Measurements from ENCODE around the gene PPM1M.

PPM1M gene

GRCh38 chr3:52231502-52232278, 13.9 kb upstream of the PPM1M start:
- DNase-seq = no peak

DNA sequence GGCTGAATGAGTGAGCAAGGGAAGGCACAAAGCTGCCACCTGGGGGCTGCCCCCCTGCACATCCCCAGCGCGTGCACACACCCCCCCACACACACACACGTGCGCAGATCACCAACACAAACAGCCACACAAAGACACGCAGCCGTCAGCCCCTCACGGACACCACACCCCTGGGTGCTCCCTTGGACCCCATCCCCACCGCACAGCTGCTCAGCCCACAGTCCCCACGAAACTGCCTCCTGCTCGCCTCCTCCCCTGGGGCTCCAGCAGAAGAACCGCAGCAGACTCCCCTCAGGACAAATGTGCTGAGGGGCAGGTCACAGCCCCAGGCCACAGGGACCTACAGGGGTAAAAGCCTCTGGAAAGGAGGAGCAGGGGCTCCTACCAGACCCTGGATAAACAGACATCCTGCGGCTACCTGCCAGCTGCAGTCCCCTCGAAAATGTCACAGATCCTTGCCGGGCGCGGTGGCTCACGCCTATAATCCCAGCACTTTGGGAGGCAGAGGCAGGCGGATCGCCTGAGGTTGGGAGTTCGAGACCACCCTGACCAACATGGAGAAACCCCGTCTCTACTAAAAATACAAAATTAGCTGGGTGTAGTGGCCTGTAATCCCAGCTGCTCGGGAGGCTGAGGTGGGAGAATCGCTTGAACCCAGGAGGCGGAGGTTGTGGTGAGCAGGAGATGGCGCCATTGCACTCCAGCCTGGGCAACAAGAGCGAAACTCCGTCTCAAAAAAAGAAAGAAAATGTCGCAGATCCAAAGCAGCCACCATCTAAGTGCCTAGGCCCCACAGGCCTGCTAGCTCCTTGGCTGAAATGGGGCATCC, 13.1 kb upstream of the PPM1M start:
- no peak for DNase-seq

GRCh38 chr3:52233108-52233591, 12.4 kb upstream of the PPM1M start:
- DNase-seq = no peak

- no peak for DNase-seq
Observed at GRCh38 chr3:52233968-52234367, 11.6 kb upstream of the PPM1M start.

GRCh38 chr3:52234516-52235447, 10.8 kb upstream of the PPM1M start:
- no peak for DNase-seq

- DNase-seq = no peak
Observed at GRCh38 chr3:52236424-52236886, 9.1 kb upstream of the PPM1M start.

DNA sequence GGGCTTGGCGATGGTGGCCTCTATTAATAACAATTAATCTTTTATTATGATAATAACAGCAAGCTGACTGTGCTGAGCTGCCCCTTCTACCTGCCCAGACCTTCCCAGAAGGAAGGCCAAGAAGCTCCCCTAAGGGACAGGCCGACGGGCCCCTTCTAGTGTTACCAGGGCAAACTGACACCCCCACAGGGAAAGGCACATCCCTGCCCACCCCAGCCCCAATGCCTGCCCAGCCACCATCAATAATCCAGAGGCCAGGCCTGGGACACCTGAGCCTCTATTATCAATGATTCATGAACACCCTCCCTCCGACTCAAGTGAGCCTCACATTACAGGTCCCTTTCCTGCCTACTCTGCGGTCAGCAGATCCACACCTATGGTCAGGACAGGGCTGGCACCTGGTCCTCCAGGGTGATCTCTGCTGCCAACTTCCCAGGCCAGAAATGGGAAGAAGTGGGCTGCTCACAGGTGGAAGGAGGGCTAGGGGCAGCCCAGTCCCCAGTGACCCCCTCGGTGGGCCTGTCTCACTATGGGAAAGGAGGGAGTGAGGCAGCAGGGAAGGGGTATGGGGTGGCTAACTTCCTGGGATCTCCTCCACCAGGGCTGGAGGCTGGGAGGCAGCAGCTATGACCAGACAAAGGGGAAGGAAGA, 8.4 kb upstream of the PPM1M start:
- no peak for DNase-seq

DNA sequence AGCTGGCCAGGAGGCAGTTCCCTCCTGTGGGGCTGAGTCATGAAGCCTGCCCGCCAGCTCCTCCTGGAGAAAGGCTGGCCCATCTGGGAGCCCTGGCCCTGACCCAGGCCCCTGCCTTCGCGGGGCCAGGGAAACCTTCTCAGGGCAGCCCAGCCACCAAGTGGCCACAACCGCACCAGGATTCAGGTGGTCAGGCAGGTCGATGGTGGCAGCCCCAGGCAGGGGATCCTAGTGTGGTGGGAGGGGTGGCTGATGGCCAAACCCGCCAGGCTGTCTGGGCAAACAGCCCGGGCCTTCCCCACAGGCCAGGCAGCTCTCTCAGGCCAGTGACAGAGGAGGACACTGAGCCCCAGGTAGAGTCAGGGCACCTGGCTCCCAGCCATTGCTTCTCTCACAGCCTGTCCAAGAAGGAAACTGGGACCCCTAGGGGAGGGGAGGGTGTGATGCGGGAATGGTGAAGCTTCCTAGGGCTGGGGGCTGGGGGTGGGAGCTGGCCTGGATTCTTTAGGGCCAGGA, 7.8 kb upstream of the PPM1M start:
- DNase-seq = no peak

DNA sequence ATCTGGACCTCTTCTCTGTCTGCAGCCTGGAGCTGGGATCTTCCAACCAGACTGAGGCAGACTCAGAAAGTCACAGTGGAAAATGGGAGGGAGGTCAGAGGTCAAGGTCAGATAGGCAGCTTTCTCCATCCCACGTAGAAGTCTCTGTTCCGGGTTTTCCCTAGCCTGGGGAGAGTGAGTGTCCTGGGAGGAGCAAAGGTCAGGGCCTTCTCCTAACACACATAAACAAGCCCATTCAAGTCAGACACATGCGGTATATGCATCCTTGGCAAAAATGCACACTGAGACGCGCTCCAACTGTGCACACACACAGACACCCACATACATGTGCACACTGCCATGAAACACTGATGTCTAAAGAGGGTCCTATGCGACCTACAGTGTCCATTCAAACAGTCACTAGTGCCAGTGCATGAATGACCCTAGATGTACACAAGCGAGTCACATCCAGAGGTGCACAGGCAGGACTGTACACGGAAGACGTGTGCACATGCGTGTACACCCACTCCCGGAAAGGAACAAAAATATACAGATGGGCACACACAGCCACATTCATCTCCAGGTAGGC, 7.3 kb upstream of the PPM1M start:
- DNase-seq = no peak

- DNase-seq = no peak
Observed at GRCh38 chr3:52238761-52239701, 6.5 kb upstream of the PPM1M start, which contains the start of gene TWF2. Gene TWF2 (minus strand): TSS chr3:52239158. CDS start chr3:52239016, 142 bp downstream.

DNA sequence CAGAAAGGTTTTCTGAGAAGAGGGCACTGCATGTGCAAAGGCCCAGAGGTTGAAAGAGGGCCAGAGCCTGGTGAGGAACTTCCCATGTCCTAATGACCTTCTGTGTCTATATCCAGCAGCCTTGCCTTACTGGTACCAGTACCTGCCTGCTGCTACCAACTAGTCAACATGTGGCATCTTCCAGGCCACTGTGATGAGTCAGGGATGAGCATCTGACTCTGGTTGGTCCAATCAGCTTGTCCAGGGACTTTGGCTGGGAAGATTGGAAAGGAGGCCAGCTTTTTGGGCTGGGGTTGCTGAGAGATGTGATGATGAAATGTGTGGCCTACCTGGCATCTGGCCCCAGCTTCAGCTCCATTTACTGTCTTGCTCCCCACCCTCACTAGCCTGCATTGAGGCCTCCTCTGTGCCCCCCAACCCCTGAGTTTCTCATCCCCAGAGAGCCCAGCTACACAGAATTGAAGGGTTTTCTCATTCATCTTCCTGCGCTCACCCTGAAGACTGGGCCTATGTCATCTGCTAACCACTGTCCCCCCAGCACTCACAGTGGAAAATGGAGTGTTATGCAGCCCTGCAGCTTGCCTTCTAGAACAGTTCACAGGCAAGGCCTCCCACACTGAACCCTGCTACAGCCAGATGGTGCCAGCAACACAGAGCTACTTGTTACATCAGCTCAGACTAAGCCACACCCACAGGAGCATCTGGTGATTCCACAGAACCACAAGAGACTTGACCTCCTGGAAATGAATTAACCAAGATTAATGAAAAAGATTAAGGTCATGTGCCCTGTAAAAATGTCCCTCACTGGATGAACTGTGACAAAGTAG, 5.3 kb upstream of the PPM1M start:
- DNase-seq = peak; percentile 70

DNA sequence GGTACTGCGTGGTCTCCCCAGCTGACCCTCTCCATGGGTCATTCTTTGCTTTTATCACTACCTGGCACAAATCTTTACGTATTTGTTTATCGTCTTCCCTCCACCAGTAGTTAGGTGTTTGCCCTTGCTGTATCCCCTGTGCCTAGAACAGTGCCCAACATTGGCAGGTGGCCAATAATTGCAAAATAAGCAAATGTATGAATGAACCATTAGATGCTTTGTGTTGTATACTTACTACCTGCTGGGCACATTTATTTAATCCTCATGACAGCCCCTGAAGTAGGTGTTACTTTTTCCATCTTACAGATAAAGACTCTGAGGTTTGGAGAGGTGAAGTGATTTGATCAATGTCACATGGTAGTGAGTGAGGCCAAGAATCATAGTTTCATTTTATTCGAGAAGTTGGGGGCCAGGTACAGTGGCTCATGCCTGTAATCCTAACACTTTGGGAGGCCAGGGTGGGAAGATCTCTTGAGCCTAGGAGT, 4.6 kb upstream of the PPM1M start:
- DNase-seq = no peak

- DNase-seq = no peak
Observed at GRCh38 chr3:52242039-52242438, 3.5 kb upstream of the PPM1M start.

DNA sequence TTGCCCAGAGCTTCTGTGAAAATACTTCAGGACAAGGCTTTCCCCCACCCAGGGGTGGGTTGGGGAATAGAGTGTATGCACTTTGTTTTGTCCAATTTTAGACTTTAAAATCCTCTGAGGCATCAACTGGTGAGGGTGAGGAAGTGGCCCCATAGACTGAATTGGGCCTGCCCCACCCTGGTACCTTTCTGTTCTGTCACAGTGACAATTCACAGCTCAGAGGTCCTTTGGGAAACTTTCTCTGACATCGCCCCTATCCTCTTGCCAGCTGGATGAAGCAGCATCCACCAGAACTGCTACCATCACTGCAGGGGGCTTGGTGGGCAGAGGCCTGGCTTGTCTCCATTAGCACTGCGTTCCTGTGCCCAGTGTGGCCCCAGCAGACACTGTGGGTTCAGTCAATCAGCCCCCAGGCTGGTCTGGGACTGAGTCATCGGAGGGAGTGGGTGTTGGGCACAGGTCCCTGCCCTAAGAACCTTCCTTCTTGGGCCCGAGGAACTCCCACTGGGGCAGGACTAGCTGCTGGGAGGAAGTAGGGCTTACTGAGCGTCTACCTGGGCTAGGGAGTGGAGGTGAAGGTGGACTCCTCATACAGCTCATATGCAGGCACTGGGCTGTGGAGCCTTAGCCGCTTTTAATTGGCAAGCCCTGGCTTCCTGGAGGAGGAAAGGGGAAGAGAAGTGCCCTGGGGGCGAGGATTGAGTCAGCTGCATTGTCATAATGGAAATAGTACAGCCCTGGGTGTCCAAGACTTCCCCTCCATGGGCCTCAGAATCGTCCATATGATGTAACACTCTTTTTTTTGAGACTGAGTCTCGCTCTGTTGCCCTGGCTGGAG, 1.5 kb upstream of the PPM1M start:
- DNase-seq = no peak

- DNase-seq = no peak
Observed at GRCh38 chr3:52246264-52246620, 683 bp downstream of the PPM1M start.

DNA sequence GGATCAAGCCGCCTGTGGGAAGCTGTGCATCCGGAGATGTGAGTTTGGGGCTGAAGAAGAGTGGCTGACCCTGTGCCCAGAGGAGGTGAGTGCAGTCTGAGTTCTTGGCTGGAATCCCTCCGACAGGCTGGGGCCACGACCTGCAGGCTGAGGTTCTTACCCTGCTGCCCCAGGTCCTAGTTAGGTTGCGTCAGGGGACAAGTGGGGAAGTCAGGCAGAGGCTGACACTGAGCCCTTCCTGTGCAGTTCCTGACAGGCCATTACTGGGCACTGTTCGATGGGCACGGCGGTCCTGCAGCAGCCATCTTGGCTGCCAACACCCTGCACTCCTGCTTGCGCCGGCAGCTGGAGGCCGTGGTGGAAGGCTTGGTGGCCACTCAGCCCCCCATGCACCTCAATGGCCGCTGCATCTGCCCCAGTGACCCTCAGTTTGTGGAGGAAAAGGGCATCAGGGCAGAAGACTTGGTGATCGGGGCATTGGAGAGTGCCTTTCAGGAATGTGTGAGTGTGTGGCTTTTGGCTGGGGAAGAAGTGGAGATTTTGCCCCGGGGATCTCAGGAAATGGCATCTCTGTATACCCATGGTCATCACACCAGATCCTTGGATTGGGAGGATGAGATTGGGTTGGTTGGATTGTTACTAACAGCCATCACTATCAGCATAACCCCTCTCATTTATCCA, 1.3 kb downstream of the PPM1M start:
- DNase-seq = no peak

DNA sequence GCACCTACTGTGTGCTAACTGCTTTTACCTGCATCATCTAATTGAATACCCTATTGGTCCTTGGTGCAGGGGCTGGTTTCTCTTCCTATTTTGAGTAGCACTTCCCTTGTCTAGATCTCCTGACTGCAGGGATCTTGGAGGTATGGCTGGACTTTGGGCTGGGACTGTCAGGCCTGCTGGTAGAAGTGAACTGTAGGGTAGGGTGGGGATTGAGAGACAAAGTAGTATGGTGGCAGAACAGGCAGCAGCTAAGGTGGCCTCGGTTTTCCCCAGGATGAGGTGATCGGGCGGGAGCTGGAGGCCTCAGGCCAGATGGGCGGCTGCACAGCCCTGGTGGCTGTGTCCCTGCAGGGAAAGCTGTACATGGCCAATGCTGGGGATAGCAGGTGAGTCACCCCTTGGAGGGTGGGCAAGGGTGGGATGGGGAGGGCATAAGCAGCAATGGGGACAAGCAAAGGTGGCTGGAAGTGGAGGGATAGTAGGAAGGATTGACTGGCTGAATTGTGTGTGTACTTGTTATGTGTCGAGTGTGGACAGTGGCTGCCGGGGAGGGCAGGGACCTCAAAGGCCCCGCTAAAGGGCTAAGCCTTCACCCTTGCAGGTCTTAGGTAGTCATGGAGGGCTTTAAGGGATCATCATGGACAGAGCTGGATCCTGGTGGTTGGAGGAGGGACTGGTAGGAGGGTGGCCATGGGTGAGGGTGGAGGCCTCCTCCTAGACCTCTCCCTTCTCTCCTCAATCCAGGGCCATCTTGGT, 2.0 kb downstream of the PPM1M start:
- no peak for DNase-seq
